Gastroesophageal sphincter (tissue), 3 donors: ENCODE results near the gene PGR.

ENCODE experiments used
- EP300 ChIP-seq: sonication (generic); formaldehyde crosslinking; IDR thresholded peaks from one replicate; pipeline ENCODE4 v1.6.1; 2017; ENCODE audit warnings: antibody characterized with exemption, mild to moderate bottlenecking
- POLR2A ChIP-seq, 2 donors: fragments of 450-650 bp; IDR thresholded peaks; one replicate each; pipeline ENCODE4 v1.6.1; 2017; ENCODE audit warnings: antibody characterized with exemption in 2 of 2, mild to moderate bottlenecking in 2 of 2, moderate library complexity in 1 of 2
- TF ChIP-seq, protein P1 (sequence below), 4 experiments: fragments of 200-600 bp in 2 of 4; fragments of 450-650 bp in 2 of 4; sonication (generic) in 1 of 4; IDR thresholded peaks; one replicate each; pipeline ENCODE4 v1.5.1; 2017 to 2019; ENCODE audit warnings: antibody characterized with exemption in 4 of 4, mild to moderate bottlenecking in 2 of 4, moderate library complexity in 2 of 4

- TF ChIP-seq, protein P1, sequence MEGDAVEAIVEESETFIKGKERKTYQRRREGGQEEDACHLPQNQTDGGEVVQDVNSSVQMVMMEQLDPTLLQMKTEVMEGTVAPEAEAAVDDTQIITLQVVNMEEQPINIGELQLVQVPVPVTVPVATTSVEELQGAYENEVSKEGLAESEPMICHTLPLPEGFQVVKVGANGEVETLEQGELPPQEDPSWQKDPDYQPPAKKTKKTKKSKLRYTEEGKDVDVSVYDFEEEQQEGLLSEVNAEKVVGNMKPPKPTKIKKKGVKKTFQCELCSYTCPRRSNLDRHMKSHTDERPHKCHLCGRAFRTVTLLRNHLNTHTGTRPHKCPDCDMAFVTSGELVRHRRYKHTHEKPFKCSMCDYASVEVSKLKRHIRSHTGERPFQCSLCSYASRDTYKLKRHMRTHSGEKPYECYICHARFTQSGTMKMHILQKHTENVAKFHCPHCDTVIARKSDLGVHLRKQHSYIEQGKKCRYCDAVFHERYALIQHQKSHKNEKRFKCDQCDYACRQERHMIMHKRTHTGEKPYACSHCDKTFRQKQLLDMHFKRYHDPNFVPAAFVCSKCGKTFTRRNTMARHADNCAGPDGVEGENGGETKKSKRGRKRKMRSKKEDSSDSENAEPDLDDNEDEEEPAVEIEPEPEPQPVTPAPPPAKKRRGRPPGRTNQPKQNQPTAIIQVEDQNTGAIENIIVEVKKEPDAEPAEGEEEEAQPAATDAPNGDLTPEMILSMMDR (IDR thresholded peaks at IDR 0.05): no peak
- TF ChIP-seq POLR2A (IDR thresholded peaks at IDR 0.05) (no peak), EP300 (no peak)
Measured at GRCh38 chr11:101115671-101116160, 13.9 kb downstream of the PGR start.
